Neural crest cell (in vitro differentiated cells): ENCODE data around the gene IL1R1. TPM values are rescaled to one million over a fixed set of nuclear protein-coding genes. Genes with fewer than 3 reads are reported as not detected.

Experiments used
- DNase-seq: peaks from one replicate; pipeline ENCODE4 v3.0.0; 2021; ENCODE audit warnings: low read depth, mixed read lengths, low spot score
- H3K27ac Mint-ChIP-seq: one replicate; pipeline ENCODE4 v1.8.0; 2021; ENCODE audit warnings: mild to moderate bottlenecking, mixed read lengths; ENCODE audit not compliant: unreplicated experiment
- H3K27me3 Mint-ChIP-seq: 2 replicates; pipeline ENCODE4 v1.8.0; 2021; ENCODE audit warnings: low read depth, mild to moderate bottlenecking, mixed read lengths
- H3K36me3 Mint-ChIP-seq: 2 replicates; pipeline ENCODE4 v1.8.0; 2021; ENCODE audit warnings: low read depth, mild to moderate bottlenecking, mixed read lengths
- H3K4me1 Mint-ChIP-seq: 2 replicates; pipeline ENCODE4 v1.8.0; 2021; ENCODE audit warnings: mixed read lengths
- H3K4me3 Mint-ChIP-seq: one replicate; pipeline ENCODE4 v1.8.0; 2021; ENCODE audit warnings: mild to moderate bottlenecking, mixed read lengths
- H3K9me3 Mint-ChIP-seq: 2 replicates; pipeline ENCODE4 v1.8.0; 2021; ENCODE audit warnings: mixed read lengths
- CTCF ChIP-seq: fragments of 200-600 bp; sonication (generic); conservative IDR thresholded peaks from 2 replicates; pipeline ENCODE4 v1.5.0; 2021; ENCODE audit warnings: antibody characterized with exemption, mild to moderate bottlenecking
- total RNA-seq: library from RNA; stranded (reverse); gene quantifications from 2 replicates; pipeline ENCODE4 v1.2.1, GENCODE V29; 2021

IL1R1 gene
- total RNA-seq, 1 donor from 2014 or later, result 0.14 TPM

- Mint-ChIP-seq H3K9me3 (peaks cover 13% of the 10 kb centered on the region), H3K4me3 (no peak overlapping the region), H3K27ac (no peak overlapping the region), H3K4me1 (no peaks in the 10 kb centered on the region), H3K27me3 (peaks cover 12% of the 10 kb centered on the region), H3K36me3 (peaks cover 5% of the 10 kb centered on the region)
- TF ChIP-seq CTCF, result no peak
- no peak for DNase-seq
Observed at GRCh38 chr2:102200539-102200938, 58.0 kb downstream of the IL1R1 start.

- no peak for DNase-seq
- H3K27ac Mint-ChIP-seq, result no peak overlapping the region
- H3K9me3 Mint-ChIP-seq, result peaks cover 13% of the 10 kb centered on the region
- no peak overlapping the region for H3K4me3 Mint-ChIP-seq
- no peaks in the 10 kb centered on the region for H3K4me1 Mint-ChIP-seq
- TF ChIP-seq CTCF, result no peak
- peaks cover 2% of the 10 kb centered on the region for H3K27me3 Mint-ChIP-seq
- H3K36me3 Mint-ChIP-seq, result peaks cover 5% of the 10 kb centered on the region
Observed at GRCh38 chr2:102204638-102205037, 62.1 kb downstream of the IL1R1 start.

- Mint-ChIP-seq H3K27ac (no peak overlapping the region), H3K4me3 (no peak overlapping the region), H3K27me3 (peaks cover 2% of the 10 kb centered on the region), H3K4me1 (no peaks in the 10 kb centered on the region), H3K9me3 (peaks cover 9% of the 10 kb centered on the region), H3K36me3 (peaks cover 5% of the 10 kb centered on the region)
- no peak for DNase-seq
- no peak for TF ChIP-seq CTCF
Observed at GRCh38 chr2:102206666-102207341, 64.3 kb downstream of the IL1R1 start.

GRCh38 chr2:102208774-102209173, 66.2 kb downstream of the IL1R1 start:
- Mint-ChIP-seq H3K9me3 (peaks cover 11% of the 10 kb centered on the region), H3K4me3 (no peak overlapping the region), H3K27ac (no peak overlapping the region), H3K4me1 (no peaks in the 10 kb centered on the region), H3K36me3 (peaks cover 4% of the 10 kb centered on the region), H3K27me3 (peaks cover 2% of the 10 kb centered on the region)
- TF ChIP-seq CTCF, result no peak
- no peak for DNase-seq

- no peak overlapping the region for H3K4me3 Mint-ChIP-seq
- peaks cover 1% of the 10 kb centered on the region for H3K27me3 Mint-ChIP-seq
- H3K36me3 Mint-ChIP-seq, result no peaks in the 10 kb centered on the region
- peaks cover 6% of the 10 kb centered on the region for H3K9me3 Mint-ChIP-seq
- no peak overlapping the region for H3K27ac Mint-ChIP-seq
- H3K4me1 Mint-ChIP-seq, result no peaks in the 10 kb centered on the region
- DNase-seq, result no peak
- no peak for TF ChIP-seq CTCF
Observed at GRCh38 chr2:102209474-102209873, 66.9 kb downstream of the IL1R1 start.
